Lower leg skin (tissue), 4 donors: ENCODE results near the gene DSCAML1. TPM values are rescaled to one million over a fixed set of nuclear protein-coding genes. Genes with fewer than 3 reads are reported as not detected.

ENCODE experiments used
- DNase-seq, 2 donors: peaks; one replicate each; pipeline ENCODE4 v3.0.0-alpha.2; 2019; ENCODE audit warnings: low spot score in 2 of 2
- H3K4me3 ChIP-seq: fragments of 200-600 bp; sonication (generic); 2 replicates; pipeline ENCODE4 v1.5.1; 2017; ENCODE audit warnings: mild to moderate bottlenecking, low read depth; ENCODE audit not compliant: poor library complexity, severe bottlenecking
- POLR2A ChIP-seq, 2 donors: fragments of 450-650 bp; IDR thresholded peaks; one replicate each; pipeline ENCODE4 v1.6.1; 2016 to 2017; ENCODE audit warnings: antibody characterized with exemption in 2 of 2, mild to moderate bottlenecking in 1 of 2, moderate library complexity in 1 of 2
- WGBS, 2 donors: methylation state at CpG; one replicate each; pipeline ENCODE4 v1.1.5; 2018; 5-methylcytosine and 5-hydroxymethylcytosine counted together
- intact Hi-C: fragments of 100-400 bp; cut with DNase I; formaldehyde crosslinking; loops from one replicate; pipeline ENCODE4 v1.15.0; 2023; ENCODE audit warnings: low total_unique reads
- total RNA-seq, 4 donors: library from RNA; depleted of rRNA; stranded (reverse); fragments of >200 nt; gene quantifications; one replicate each; pipeline ENCODE4 v1.1.0, GENCODE V29; 2016
- TF ChIP-seq, protein P1 (sequence below), 3 donors: fragments of 450-650 bp; IDR thresholded peaks; one replicate each; pipeline ENCODE4 v1.5.1; 2016; ENCODE audit warnings: antibody characterized with exemption in 3 of 3, mild to moderate bottlenecking in 3 of 3, moderate library complexity in 2 of 3

DSCAML1 gene
- total RNA-seq, 4 donors from 2014 or later = 0.07 to 0.13 (median 0.08) TPM

DNA sequence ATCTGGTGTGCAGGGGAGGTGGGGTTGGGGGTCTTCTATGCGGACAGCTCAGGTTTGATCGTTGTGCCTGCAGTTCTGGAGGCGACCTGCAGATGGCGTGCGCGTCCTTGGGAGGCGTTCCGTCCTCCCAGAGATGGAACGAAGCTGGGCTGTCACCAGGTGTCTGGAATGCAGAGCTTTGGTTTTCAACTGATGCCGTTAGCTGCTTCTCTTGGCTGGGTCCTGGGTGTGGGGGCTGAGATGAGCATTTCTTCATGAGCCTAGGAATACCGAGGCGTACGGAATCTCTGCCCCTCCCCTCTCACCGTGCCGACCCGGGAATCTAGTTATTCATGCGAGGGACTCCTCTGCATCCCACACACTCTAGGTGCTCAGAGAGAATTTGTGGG lies 370.7 kb downstream of the DSCAML1 start:
- H3K4me3 ChIP-seq = no peak overlapping the region
- WGBS, 2 donors = 2 to 3% methylated on average over 8 to 17 of the region's 17 CpGs

DNA sequence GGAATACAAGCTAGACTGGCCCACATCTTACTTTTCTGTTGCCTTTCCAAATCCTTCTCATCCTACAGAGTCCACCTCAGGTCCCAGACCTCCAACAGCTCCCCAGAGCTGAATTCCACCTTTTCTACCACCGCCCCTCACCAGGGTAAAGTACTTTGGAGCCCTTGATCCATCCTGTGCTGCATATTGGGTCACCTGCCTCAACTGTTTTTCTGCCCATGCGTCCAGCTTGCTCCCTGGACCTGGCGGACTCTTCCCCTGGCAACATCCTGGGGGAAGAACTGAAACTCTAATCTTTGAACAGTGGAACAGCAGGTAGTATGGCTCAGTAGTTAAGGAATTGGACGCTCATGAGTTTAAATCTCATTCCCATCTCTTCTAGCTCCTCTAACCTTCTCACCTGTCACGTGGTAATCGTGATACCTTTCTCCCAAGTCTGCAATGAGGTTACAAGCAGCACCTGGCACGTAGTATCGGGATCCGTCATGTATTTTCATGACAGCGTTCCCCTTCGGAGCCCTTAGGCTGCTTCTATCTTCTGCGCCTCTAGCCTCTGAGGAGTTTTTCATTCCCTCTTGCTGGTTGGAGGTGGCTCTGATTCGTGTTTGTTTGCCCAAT lies 371.2 kb downstream of the DSCAML1 start:
- H3K4me3 ChIP-seq = no peak overlapping the region
- no peak for DNase-seq
- no peak for TF ChIP-seq POLR2A (IDR thresholded peaks at IDR 0.05)
- WGBS, 2 donors = 44 to 48% methylated on average over 13 of the region's 13 CpGs
- intact Hi-C loops = loop anchor here (5.0 kb wide), 1 partner anchor 392 kb away; no protein-coding TSS in a partner anchor

More for the DNA sequence above, 370.7 kb downstream of the DSCAML1 start:
- intact Hi-C loops = loop anchor here (5.0 kb wide), 1 partner anchor 391 kb away; no protein-coding TSS in a partner anchor
- peak; percentile 26 to 92 for DNase-seq
- TF ChIP-seq, protein P1, sequence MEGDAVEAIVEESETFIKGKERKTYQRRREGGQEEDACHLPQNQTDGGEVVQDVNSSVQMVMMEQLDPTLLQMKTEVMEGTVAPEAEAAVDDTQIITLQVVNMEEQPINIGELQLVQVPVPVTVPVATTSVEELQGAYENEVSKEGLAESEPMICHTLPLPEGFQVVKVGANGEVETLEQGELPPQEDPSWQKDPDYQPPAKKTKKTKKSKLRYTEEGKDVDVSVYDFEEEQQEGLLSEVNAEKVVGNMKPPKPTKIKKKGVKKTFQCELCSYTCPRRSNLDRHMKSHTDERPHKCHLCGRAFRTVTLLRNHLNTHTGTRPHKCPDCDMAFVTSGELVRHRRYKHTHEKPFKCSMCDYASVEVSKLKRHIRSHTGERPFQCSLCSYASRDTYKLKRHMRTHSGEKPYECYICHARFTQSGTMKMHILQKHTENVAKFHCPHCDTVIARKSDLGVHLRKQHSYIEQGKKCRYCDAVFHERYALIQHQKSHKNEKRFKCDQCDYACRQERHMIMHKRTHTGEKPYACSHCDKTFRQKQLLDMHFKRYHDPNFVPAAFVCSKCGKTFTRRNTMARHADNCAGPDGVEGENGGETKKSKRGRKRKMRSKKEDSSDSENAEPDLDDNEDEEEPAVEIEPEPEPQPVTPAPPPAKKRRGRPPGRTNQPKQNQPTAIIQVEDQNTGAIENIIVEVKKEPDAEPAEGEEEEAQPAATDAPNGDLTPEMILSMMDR (IDR thresholded peaks at IDR 0.05) = peak in 1 of 3 donors; percentile 72
- no peak for TF ChIP-seq POLR2A (IDR thresholded peaks at IDR 0.05)

DNA sequence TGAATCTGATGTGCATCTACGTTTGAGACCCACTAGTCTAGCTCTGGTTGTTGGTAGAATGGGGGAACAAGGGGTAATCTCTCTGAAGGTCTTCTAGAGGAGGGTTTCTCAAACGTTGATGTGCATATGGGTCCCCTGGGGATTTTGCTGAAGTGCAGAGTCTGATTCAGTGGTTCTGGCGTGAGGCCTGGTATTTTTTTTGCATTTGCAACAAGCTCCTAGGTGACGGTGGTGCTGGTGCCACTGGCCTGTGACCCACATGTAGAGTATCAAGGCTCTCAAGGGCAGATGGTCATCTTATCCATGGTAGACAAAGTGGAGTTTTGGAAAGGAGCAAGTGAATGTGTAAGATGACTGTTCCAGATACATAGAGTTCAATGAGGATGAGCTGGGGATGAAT lies 372.2 kb downstream of the DSCAML1 start:
- no peak overlapping the region for H3K4me3 ChIP-seq
- no peak for DNase-seq
- WGBS, 2 donors = 57 to 61% methylated on average over 4 of the region's 4 CpGs
- intact Hi-C loops = loop anchor here (5.0 kb wide), 1 partner anchor 393 kb away; no protein-coding TSS in a partner anchor
- TF ChIP-seq POLR2A (IDR thresholded peaks at IDR 0.05) = no peak
- TF ChIP-seq, protein P1 (IDR thresholded peaks at IDR 0.05) = no peak

DNA sequence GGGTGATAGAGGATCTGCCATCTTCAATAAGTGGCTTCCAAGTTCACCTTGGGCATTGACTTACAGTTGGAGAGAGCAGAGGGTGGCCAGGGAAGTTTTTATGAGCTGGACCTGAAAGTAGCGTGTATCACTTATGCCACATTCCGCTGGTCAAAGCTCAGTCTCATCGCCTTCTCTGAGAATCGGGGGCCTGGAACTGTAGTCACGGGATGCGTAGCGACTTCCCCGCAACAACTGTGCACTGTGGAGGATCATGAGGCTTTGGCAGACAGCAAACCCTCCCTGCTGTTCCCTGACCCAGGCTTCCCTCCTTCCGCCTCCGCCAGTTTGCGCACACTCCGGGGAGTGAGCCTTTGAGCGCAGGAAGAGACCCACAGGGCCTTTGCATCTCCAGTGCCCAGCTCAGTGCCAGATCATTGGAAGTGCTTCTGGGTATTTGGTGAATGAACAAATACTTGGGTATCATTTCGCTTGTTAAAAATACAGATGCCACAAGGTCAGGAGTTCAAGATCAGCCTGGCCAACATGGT lies 373.9 kb downstream of the DSCAML1 start:
- peak in 1 of 2 donors; percentile 64 for DNase-seq
- WGBS, 2 donors = 80 to 89% methylated on average over 9 to 14 of the region's 14 CpGs
- H3K4me3 ChIP-seq = no peak overlapping the region
- TF ChIP-seq POLR2A (IDR thresholded peaks at IDR 0.05) = no peak
- TF ChIP-seq, protein P1 (IDR thresholded peaks at IDR 0.05) = no peak
- intact Hi-C loops = no loop called here

DNA sequence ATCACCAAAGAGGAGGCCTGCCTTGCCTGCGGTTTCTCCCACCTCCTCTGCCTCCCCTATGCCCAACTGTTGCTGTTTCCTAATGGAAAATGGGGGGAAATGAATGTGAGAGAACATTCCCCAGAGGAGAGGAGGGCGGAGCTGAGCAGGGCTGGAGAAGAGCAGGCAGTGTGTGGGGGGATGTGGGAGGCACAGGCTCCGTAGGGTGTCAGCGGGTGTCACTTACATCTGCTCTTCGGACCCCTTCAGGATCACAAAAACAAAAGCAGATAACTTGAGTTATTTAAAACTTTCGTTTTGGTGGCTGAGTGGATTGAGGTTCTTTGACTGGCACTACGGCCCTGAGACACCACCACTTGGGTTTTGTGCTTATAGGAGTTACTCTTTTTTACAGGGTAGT lies 375.5 kb downstream of the DSCAML1 start:
- intact Hi-C loops = no loop called here
- no peak overlapping the region for H3K4me3 ChIP-seq
- TF ChIP-seq POLR2A (IDR thresholded peaks at IDR 0.05) = no peak
- TF ChIP-seq, protein P1 (IDR thresholded peaks at IDR 0.05) = no peak
- DNase-seq = peak in 1 of 2 donors; percentile 46
- WGBS, 2 donors = 79 to 90% methylated on average over 7 of the region's 7 CpGs

DNA sequence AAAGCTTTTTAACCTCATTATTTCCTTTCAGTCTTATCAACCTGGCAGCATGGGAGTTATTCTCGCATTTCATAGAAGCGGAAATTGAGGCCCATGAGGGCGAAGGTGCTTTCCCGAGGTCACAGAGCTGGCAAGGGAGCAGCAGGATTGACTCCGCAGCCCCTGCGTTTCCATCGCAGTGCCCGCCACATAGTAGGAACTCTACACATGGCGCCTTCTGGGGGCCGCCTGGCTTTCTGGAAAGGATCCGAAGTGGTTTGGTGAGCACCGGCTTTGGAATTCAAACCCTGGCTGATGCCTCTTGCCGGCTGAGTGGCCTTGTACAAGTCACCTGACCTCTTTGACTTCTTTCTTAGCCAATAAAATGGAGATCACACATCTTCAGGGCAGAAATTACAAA lies 376.0 kb downstream of the DSCAML1 start:
- intact Hi-C loops = no loop called here
- no peak overlapping the region for H3K4me3 ChIP-seq
- DNase-seq = peak in 1 of 2 donors; percentile 76
- TF ChIP-seq POLR2A (IDR thresholded peaks at IDR 0.05) = no peak
- TF ChIP-seq, protein P1 (IDR thresholded peaks at IDR 0.05) = no peak
- WGBS, 2 donors = 85% methylated on average over 13 of the region's 13 CpGs
